ENCODE measurements around the gene SLC37A2.
"Not testable (repeated sequence)": the region's sequence is repeated elsewhere in the genome, so short reads cannot be mapped to it uniquely, and the experiment has no call there.

SLC37A2 gene

GRCh38 chr11:125083312-125084056 is 20.4 kb downstream of the SLC37A2 start:
- no peak for DNase-seq (ENCODE audit: low read depth in 3 of 3, low spot score in 1 of 3)

DNA sequence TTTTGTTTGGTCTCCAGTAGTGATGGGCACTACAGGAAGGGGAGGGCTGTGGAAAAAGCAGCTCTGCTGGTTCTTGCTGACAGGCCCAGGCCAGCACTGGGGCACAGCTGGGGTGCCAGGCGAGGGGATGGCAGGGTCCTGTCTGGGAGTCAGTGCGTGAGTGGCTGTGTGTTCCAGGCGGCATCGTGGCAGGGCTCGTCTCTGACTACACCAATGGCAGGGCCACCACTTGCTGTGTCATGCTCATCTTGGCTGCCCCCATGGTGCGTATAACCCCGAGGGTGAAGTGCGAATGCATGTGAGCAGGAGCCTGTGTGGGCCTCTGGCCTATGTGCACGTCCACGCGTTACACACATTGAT is 20.9 kb downstream of the SLC37A2 start:
- DNase-seq (ENCODE audit: low read depth in 3 of 3, low spot score in 1 of 3), result no peak

DNA sequence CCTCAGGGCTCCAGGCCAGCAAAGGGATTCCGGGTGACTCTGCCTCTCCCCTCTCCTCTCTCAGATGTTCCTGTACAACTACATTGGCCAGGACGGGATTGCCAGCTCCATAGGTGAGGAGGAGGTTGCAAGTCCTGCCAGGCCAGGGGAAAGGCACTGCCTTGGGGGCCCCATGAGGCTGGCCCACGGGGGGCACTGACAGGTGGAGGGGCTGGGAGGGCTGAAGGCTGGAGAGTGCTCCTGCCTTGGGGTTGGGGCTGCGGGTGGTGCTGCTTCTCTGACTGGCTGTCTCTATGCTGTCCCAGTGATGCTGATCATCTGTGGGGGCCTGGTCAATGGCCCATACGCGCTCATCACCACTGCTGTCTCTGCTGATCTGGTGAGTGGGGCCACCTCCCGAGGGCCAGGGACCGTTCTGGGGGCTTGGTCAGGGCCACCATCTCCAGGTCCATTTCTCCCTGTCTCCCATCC is 21.7 kb downstream of the SLC37A2 start:
- no peak for DNase-seq (ENCODE audit: low read depth in 3 of 3, low spot score in 1 of 3)

DNA sequence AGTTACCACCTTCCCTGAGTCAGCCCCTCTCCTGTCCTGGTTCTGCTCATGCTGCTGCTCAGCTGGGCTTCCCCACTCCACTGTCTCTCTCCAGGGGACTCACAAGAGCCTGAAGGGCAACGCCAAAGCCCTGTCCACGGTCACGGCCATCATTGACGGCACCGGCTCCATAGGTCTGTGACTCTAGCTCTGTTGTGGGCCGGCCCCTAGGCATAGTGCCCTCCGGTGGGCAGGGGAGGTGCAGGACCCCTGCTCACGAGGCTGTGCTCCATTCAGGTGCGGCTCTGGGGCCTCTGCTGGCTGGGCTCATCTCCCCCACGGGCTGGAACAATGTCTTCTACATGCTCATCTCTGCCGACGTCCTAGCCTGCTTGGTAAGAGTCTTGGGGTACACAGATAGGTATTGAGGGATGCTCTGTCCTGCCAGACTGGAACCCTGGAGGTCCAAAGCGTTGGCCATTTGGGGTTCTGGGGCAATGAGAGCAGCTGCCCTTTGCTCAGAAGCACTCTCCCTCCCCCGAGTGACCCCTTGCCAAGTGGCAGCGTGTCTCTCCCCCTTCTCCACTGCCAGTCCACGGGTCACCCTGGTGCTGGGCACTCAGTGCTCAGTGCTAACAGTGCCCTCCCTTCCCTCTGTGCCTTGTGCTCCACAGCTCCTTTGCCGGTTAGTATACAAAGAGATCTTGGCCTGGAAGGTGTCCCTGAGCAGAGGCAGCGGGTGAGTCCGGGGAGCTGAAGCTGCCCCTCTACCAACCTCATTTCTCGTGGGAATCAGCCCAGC is 22.4 kb downstream of the SLC37A2 start:
- DNase-seq (ENCODE audit: low read depth in 3 of 3, low spot score in 1 of 3), result no peak

DNA sequence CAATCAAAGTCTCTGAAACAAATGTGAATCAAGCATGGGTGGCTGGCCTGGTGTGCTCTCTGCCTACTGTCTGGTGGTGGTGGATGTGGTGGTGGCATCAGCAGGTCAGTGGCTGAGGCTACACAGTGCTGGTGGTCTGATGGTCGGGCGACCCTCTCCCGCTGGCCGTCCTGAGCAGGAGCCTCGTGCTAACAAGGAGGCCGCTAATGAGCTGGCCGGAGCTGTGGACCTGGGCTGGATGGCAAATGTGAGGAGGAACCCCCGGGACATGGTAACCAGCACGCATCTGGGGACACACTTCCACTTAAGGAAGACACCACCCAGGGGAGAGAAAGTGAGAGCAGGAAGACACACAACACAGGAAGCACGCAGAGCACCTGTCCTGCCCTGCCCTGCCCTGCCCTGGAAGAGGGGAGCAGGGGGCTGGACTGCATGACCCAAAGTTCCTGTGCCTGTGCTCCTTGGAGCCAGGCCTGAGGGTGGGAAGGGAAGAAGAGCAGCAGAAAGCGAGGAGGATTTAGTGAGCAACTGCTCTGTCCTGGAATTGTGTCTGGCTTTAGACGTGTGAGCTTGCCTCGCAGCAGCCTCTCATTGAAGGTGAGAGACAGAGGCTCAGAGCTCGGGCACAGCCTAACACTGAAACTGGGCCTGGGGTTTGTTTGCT is 23.7 kb downstream of the SLC37A2 start:
- DNase-seq (ENCODE audit: low read depth in 3 of 3, low spot score in 1 of 3), result no peak

DNA sequence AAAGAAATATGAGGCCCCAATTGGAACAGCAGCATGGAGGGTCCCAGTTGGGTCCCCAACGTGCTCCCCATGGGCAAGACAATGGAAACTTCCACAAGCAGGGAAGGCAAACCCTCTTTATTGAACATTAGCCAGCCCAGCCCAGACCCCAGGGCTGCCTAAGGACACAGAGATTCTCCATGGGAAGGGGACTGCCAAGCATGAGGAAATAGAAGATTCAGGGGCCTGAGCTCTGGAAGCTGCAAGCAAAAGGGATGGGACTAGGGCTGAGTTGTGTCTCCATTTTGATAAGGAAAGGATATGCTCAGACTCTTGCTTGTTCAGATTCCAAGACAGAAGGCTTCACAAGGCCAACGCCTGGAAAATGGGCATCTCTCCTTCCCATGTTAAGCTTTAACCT is 25.0 kb downstream of the SLC37A2 start:
- DNase-seq (ENCODE audit: low read depth in 3 of 3, low spot score in 1 of 3), result no peak

- no peak for DNase-seq (ENCODE audit: low read depth in 3 of 3, low spot score in 1 of 3)
Observed at GRCh38 chr11:125088576-125089455, 25.7 kb downstream of the SLC37A2 start.

DNA sequence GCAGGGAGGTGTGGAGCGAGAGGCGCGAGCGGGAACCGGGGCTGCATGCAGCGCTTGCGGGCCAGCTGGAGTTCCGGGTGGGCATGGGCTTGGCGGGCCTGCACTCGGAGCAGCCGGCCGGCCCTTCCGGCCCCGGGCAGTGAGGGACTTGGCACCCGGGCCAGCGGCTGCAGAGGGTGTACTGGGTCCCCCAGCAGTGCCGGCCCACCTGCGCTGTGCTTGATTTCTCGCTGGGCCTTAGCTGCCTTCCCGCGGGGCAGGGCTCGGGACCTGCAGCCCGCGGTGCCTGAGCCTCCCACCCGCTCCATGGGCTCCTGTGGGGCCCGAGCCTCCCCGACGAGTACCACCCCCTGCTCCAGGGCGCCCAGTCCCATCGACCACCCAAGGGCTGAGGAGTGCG is 26.4 kb downstream of the SLC37A2 start:
- not testable (repeated sequence) for DNase-seq (ENCODE audit: low read depth in 3 of 3, low spot score in 1 of 3)

DNA sequence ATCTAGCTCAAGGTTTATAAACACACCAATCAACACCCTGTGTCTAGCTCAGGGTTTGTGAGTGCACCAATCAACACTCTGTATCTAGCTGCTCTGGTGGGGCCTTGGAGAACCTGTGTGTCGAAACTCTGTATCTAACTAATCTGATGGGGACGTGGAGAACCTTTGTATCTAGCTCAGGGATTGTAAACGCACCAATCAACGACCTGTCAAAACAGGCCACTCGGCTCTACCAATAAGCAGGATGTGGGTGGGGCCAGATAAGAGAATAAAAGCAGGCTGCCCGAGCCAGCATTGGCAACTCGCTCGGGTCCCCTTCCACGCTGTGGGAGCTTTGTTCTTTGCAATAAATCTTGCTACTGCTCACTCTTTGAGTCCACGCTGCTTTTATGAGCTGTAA is 27.0 kb downstream of the SLC37A2 start:
- DNase-seq (ENCODE audit: low read depth in 3 of 3, low spot score in 1 of 3), result not testable (repeated sequence)

DNA sequence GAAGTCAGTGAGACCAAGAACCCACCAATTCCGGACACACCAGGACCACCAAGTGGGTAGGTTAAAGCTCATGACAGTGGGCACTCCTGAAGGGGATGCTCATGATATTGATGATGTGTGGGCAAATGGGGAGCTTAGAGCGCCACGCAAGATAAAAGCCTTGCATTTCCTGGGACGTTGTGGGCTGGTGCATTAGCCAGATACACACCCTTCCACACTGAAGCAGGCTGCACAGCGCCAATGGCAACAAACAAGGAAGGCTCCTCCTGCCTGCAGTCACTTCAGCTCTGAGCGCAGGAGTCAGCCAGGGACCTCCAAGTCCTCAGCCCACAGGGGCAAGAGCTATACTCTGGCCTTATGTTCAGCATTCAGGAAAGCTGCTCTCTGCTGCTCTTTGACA is 27.7 kb downstream of the SLC37A2 start:
- DNase-seq (ENCODE audit: low read depth in 3 of 3, low spot score in 1 of 3), result no peak

GRCh38 chr11:125091247-125091876 is 28.3 kb downstream of the SLC37A2 start:
- DNase-seq (ENCODE audit: low read depth in 3 of 3, low spot score in 1 of 3), result no peak

DNA sequence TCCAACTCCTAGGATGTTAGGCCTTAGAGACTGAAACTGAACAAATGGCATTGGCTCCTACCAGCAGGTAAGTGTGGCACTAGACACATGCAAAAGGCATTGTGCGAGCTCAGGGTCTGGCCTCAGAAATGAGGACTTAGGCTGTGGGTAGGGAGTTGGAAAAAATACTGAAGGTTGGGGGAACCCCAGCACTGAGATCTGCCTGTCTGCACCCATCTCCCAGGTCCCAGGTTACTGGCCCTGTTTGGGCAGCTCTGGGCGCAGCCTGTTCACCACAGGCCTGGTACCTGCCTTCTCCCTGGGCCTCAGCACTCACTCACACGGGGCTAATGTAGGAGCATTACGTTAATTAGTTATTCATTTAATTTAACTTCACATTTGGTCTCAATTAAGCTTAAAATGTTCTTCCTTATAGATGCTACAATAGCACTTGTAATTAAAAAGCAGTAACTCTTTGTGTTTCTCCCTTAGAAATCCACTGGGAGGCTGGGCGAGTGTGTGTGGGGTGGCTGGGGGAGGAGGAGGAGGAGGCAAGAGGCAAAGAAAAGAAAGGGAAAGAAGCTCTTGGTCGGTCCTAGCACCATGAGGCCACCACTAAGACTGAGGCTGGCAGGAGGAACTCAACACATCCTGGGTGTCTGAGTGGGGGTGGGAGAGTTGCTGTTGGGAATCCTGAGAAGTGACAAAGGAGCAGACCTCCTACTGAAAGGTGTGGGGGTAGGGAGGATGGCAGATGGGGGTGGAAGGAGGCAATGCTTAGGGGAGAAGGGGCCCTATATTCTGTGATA is 29.0 kb downstream of the SLC37A2 start:
- no peak for DNase-seq (ENCODE audit: low read depth in 3 of 3, low spot score in 1 of 3)

GRCh38 chr11:125092669-125093068 is 29.6 kb downstream of the SLC37A2 start:
- DNase-seq (ENCODE audit: low read depth in 3 of 3, low spot score in 1 of 3), result no peak

DNA sequence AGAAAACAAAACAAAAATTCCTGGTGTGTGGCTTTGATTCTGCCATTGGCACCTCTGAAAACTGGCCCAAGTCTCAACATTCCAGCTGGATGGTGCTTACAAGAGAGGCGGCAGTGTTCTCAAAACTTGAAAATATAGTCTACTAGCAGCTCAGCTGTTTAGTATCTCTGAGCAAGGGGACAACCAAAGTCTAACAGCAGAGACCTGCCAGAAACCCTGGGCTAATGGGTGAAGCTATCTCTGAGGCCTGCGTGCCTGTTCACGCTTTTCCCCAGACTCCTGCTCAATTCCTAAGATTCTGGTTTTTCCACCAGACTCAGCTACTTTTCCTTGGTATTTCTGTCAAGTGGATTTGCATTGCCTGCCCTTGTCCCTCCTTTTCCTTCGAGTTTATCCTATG is 30.4 kb downstream of the SLC37A2 start:
- no peak for DNase-seq (ENCODE audit: low read depth in 3 of 3, low spot score in 1 of 3)

DNA sequence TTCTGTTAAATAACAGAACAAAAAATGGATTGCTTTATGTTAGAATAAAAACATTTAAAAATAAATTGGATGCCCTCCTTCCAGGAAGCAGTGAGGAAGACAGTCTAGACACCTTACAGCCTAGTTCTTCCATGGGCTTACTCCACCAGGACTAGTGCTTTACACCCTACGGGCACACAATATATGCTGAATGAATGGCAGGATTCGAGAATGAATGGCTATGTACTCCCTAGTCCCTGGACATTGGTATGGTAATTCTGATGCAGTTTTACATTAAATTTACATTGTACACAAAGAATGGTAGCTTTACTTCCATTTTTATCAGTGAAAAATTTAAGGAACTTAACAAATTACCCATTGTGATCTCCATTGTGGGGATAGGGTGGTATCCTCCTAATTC is 31.6 kb downstream of the SLC37A2 start:
- no peak for DNase-seq (ENCODE audit: low read depth in 3 of 3, low spot score in 1 of 3)

DNA sequence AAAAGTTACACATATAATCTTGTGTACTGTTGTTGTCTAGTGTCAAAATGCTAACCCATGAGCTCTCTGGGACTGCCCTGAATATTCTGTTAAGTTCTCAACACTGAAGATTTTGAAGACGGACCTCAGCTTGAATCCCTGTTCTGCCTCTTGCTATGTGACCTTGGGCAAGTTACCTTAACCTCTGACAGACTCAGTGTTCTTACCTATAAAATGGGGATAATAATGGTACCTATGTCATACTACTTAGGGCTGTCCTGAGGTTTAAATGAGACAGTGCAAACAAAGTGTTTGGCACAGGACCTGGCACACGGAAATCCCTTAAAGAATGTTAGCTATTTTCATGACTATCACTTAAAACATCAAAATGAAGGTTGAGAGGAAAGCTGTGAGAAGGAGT is 37.0 kb downstream of the SLC37A2 start:
- DNase-seq (ENCODE audit: low read depth in 3 of 3, low spot score in 1 of 3), result no peak

- no peak for DNase-seq (ENCODE audit: low read depth in 3 of 3, low spot score in 1 of 3)
Observed at GRCh38 chr11:125101596-125101995, 38.5 kb downstream of the SLC37A2 start.

GRCh38 chr11:125102025-125102424 is 38.9 kb downstream of the SLC37A2 start:
- DNase-seq (ENCODE audit: low read depth in 3 of 3, low spot score in 1 of 3), result no peak

GRCh38 chr11:125102510-125102909 is 39.4 kb downstream of the SLC37A2 start:
- no peak for DNase-seq (ENCODE audit: low read depth in 3 of 3, low spot score in 1 of 3)

DNA sequence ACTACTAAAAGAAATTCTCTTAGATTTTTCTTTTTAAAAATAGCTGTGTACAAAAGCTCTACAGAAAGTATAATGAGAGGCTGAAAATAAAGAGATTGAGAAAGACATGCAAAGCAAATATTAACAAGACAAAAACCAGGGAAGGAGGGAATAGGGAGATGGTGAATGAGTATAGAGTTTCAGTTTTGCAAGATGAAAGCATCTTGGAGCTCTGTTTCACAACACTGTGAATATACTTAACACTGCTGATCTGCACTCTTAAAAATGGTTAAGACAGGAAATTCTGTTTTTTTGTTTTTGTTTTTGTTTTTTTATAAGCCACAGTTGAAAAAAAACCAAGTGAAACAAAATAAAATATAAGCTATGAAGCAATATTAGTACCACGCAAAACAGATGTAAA is 42.8 kb downstream of the SLC37A2 start:
- DNase-seq (ENCODE audit: low read depth in 3 of 3, low spot score in 1 of 3), result no peak

All from stimulated activated CD4-positive, alpha-beta T cell treated with anti-CD3 and anti-CD28 coated beads, TNF-alpha, amount 100 ng/mL, for 1 hour (primary cell).